NB4 (cell line): ENCODE measurements around the gene TBC1D1.
"Not testable (repeated sequence)": the region's sequence is repeated elsewhere in the genome, so short reads cannot be mapped to it uniquely, and the experiment has no call there.

Experiments used
- POLR2A ChIP-seq: IDR thresholded peaks from 2 replicates; pipeline ENCODE4 v1.6.1; 2011; ENCODE audit warnings: mild to moderate bottlenecking; ENCODE audit not compliant: insufficient read length; ENCODE audit errors: extremely low read depth
- TF ChIP-seq, protein P1 (sequence below): IDR thresholded peaks from one replicate; pipeline ENCODE4 v1.5.1; 2012; ENCODE audit warnings: low read depth, low read length
- TF ChIP-seq, protein P2 (sequence below): IDR thresholded peaks from 2 replicates; pipeline ENCODE4 v1.6.1; 2011; ENCODE audit warnings: low read depth, low read length

- TF ChIP-seq, protein P1, sequence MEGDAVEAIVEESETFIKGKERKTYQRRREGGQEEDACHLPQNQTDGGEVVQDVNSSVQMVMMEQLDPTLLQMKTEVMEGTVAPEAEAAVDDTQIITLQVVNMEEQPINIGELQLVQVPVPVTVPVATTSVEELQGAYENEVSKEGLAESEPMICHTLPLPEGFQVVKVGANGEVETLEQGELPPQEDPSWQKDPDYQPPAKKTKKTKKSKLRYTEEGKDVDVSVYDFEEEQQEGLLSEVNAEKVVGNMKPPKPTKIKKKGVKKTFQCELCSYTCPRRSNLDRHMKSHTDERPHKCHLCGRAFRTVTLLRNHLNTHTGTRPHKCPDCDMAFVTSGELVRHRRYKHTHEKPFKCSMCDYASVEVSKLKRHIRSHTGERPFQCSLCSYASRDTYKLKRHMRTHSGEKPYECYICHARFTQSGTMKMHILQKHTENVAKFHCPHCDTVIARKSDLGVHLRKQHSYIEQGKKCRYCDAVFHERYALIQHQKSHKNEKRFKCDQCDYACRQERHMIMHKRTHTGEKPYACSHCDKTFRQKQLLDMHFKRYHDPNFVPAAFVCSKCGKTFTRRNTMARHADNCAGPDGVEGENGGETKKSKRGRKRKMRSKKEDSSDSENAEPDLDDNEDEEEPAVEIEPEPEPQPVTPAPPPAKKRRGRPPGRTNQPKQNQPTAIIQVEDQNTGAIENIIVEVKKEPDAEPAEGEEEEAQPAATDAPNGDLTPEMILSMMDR: not testable (repeated sequence)
- TF ChIP-seq POLR2A: not testable (repeated sequence)
- TF ChIP-seq, protein P2, sequence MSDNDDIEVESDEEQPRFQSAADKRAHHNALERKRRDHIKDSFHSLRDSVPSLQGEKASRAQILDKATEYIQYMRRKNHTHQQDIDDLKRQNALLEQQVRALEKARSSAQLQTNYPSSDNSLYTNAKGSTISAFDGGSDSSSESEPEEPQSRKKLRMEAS: not testable (repeated sequence)
Measured at GRCh38 chr4:37975321-37975822, 84.5 kb downstream of the TBC1D1 start.
